Psoas muscle (tissue), 8 donors: ENCODE data around the gene CLDN5. TPM values are rescaled to one million over a fixed set of nuclear protein-coding genes. Genes with fewer than 3 reads are reported as not detected.

ENCODE experiments used
- ATAC-seq, 4 donors: fragments of 200-7000 bp; cut with Tn5 transposase; one replicate each; pipeline ENCODE4 v1.9.1; 2020; ENCODE audit warnings: moderate library complexity in 3 of 4, mild to moderate bottlenecking in 2 of 4
- DNase-seq, 2 donors: peaks; one replicate each; pipeline ENCODE4 v3.0.0-alpha.2; 2020
- H3K27ac ChIP-seq: fragments of 200-600 bp; one replicate; pipeline ENCODE4 v1.8.0; 2022
- H3K27me3 ChIP-seq, 3 donors: fragments of 200-600 bp in 1 of 3; one replicate each; pipeline versions ENCODE4 v1.6.1 to v1.8.0; 2013 to 2022; ENCODE audit warnings: low read length in 2 of 3, mild to moderate bottlenecking in 2 of 3, moderate library complexity in 1 of 3; ENCODE audit not compliant: insufficient read depth in 3 of 3
- H3K36me3 ChIP-seq, 2 donors: fragments of 200-600 bp in 1 of 2; one replicate each; pipeline versions ENCODE4 v1.6.1 to v1.8.0; 2013 to 2022; ENCODE audit warnings: low read depth in 1 of 2, mild to moderate bottlenecking in 1 of 2, moderate library complexity in 1 of 2; ENCODE audit not compliant: insufficient read depth in 1 of 2
- H3K4me1 ChIP-seq: fragments of 200-600 bp; one replicate; pipeline ENCODE4 v1.8.0; 2022
- H3K4me3 ChIP-seq: fragments of 200-600 bp; one replicate; pipeline ENCODE4 v1.8.0; 2022; ENCODE audit warnings: mild to moderate bottlenecking
- H3K9me3 ChIP-seq: fragments of 200-600 bp; one replicate; pipeline ENCODE4 v1.8.0; 2022
- CTCF ChIP-seq: fragments of 200-600 bp; IDR thresholded peaks from one replicate; pipeline ENCODE4 v1.8.0; 2022; ENCODE audit warnings: antibody characterized with exemption
- WGBS, 3 donors: extraction: QIAGEN DNeasy Blood & Tissue Kit; methylation state at CpG; one replicate each; pipeline versions ENCODE4 v1.1.6 to v1.1.7; 2013; 5-methylcytosine and 5-hydroxymethylcytosine counted together
- intact Hi-C, 2 donors: fragments of 100-400 bp; cut with DNase I; formaldehyde crosslinking; loops; one replicate each; pipeline versions ENCODE4 v1.11.0 to v1.14.2; 2022
- polyA plus RNA-seq, 3 donors: library from polyadenylated mRNA; stranded (reverse); fragments of 200-250 nt; gene quantifications; one replicate each; pipeline ENCODE4 v1.2.3, GENCODE V29; 2013
- total RNA-seq, 4 donors: library from RNA; stranded (reverse); fragmentation: NEBNext Ultra II Directional in 2 of 4; extraction: Animal tissue kit (Norgen Biotek cat#: 25700) in 2 of 4; gene quantifications; one replicate each; pipeline versions ENCODE4 v1.2.1 to v1.2.4, GENCODE V29; 2021 to 2023
- donor health status: healthy with polysubstance abuse.
- donor health status: DM: no; HTN: no; CAD: no; lungs with moderate emphysema.
- donor health status: Bipolar disorder and iron deficiency.
- donor health status: healthy.
- donor health status: DM: yes; HTN: yes; CAD: no.
- donor health status: DM: no; HTN: no; CAD: no.
- donor health status: DM: no; HTN: no; CAD: no.
- donor health status: DM: yes; HTN: yes; CAD: no.

Gene CLDN5
- total and polyA plus RNA-seq, 7 donors: 23.0 to 138 (median 42.3) TPM

GRCh38 chr22:19543970-19544708 is 19.9 kb upstream of the CLDN5 start:
- no peak for DNase-seq
- Histone ChIP-seq H3K36me3 (no peaks in the 10 kb centered on the region), H3K27me3 (peaks cover 0 to 12% (median 0%) of the 10 kb centered on the region in 3 donors), H3K4me3 (no peak overlapping the region), H3K9me3 (no peaks in the 10 kb centered on the region), H3K27ac (no peak overlapping the region), H3K4me1 (no peaks in the 10 kb centered on the region)
- 39 to 53% (median 43%) methylated on average over 16 of the region's 16 CpGs for WGBS, 3 donors
- peak in 1 of 4 donors; percentile 49 for ATAC-seq
- intact Hi-C loops: no loop called here
- TF ChIP-seq CTCF: no peak

GRCh38 chr22:19540394-19540793 is 16.2 kb upstream of the CLDN5 start:
- no peaks in the 10 kb centered on the region for H3K36me3 ChIP-seq
- no peaks in the 10 kb centered on the region for H3K9me3 ChIP-seq
- H3K27ac ChIP-seq: no peak overlapping the region
- intact Hi-C loops: no loop called here
- no peak overlapping the region for H3K4me3 ChIP-seq
- ATAC-seq: no peak
- DNase-seq: no peak
- no peak for TF ChIP-seq CTCF
- no peaks in the 10 kb centered on the region for H3K4me1 ChIP-seq
- peaks cover 0 to 7% (median 0%) of the 10 kb centered on the region in 3 donors for H3K27me3 ChIP-seq

DNA sequence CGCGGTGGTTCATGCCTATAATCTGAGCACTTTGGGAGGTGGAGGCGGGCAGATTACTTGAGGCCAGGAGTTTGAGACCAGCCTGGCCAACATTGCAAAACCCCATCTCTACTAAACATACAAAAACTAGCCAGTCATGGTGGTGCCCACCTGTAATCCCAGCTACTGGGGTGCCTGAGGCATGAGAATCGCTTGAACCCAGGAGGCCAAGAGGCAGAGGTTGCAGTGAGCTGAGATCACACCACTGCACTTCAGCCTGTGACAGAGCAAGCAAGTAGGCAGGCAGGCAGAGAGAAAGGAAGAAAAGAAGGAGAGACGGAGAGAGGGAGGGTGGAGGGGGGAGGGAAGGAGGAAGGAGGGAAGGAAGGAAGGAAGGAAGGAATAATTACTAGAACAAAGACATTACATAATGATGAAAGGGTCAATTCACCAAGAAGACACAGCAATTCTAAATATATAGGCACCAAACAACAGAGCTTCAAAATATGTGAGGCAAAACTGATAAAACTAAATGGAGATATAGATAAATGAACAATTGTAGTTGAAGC is 13.8 kb upstream of the CLDN5 start:
- DNase-seq (no peak), ATAC-seq (no peak)
- WGBS, 3 donors: 86 to 95% (median 87%) methylated on average over 5 of the region's 5 CpGs
- intact Hi-C loops: no loop called here
- Histone ChIP-seq H3K27ac (no peak overlapping the region), H3K9me3 (no peaks in the 10 kb centered on the region), H3K36me3 (no peaks in the 10 kb centered on the region), H3K27me3 (no peaks in the 10 kb centered on the region), H3K4me1 (no peaks in the 10 kb centered on the region), H3K4me3 (no peak overlapping the region)
- TF ChIP-seq CTCF: no peak

- Histone ChIP-seq H3K9me3 (no peaks in the 10 kb centered on the region), H3K4me1 (no peaks in the 10 kb centered on the region), H3K36me3 (no peaks in the 10 kb centered on the region), H3K4me3 (no peak overlapping the region), H3K27ac (no peak overlapping the region), H3K27me3 (no peaks in the 10 kb centered on the region)
- DNase-seq: no peak
- no peak for ATAC-seq
- 80 to 90% (median 87%) methylated on average over 9 of the region's 9 CpGs for WGBS, 3 donors
- intact Hi-C loops: no loop called here
- TF ChIP-seq CTCF: no peak
Observed at GRCh38 chr22:19536564-19536963, 12.4 kb upstream of the CLDN5 start.
